Measurements from ENCODE around the gene PCSK1. TPM values are rescaled to one million over a fixed set of nuclear protein-coding genes. Genes with fewer than 3 reads are reported as not detected.

Gene PCSK1
- total RNA-seq, 4 donors from 2014 or later: 1.6 to 2.5 TPM; not detected in 2

GRCh38 chr5:96426831-96427230, 6.2 kb downstream of the PCSK1 start:
- no peak overlapping the region for H3K27ac ChIP-seq
- no peaks in the 10 kb centered on the region for H3K36me3 ChIP-seq
- H3K4me3 ChIP-seq: no peak overlapping the region
- in situ Hi-C loops (cut with MboI; ENCODE audit: low pct_ligation_motif_present in 1 of 4, low pct_unique_long_range_greater_than_20kb in 1 of 4, low sequenced_read_pairs in 3 of 4) (no loop called here), intact Hi-C loops (cut with DNase I; ENCODE audit: low total_unique reads) (no loop called here)
- H3K27me3 ChIP-seq: peaks cover 22% of the 10 kb centered on the region
- TF ChIP-seq POLR2A (IDR thresholded peaks at IDR 0.05) (no peak), CTCF (IDR thresholded peaks at IDR 0.05) (no peak), POLR2AphosphoS5 (IDR thresholded peaks at IDR 0.05) (no peak), EP300 (IDR thresholded peaks at IDR 0.05; ENCODE audit: low read depth) (no peak)
- DNase-seq: no peak
- H3K4me1 ChIP-seq: peaks cover 0 to under 1% (median 0%) of the 10 kb centered on the region in 4 donors
- H3K9me3 ChIP-seq: no peaks in the 10 kb centered on the region

- Histone ChIP-seq H3K27me3 (peaks cover 8% of the 10 kb centered on the region), H3K27ac (no peak overlapping the region), H3K4me3 (no peak overlapping the region), H3K36me3 (no peaks in the 10 kb centered on the region), H3K9me3 (no peaks in the 10 kb centered on the region), H3K4me1 (no peaks in the 10 kb centered on the region)
- intact Hi-C loops (cut with DNase I; ENCODE audit: low total_unique reads): no loop called here
- TF ChIP-seq POLR2A (IDR thresholded peaks at IDR 0.05) (no peak), CTCF (IDR thresholded peaks at IDR 0.05) (no peak), EP300 (IDR thresholded peaks at IDR 0.05; ENCODE audit: low read depth) (no peak), POLR2AphosphoS5 (IDR thresholded peaks at IDR 0.05) (no peak)
- no peak for DNase-seq
- in situ Hi-C loops (cut with MboI; ENCODE audit: low pct_ligation_motif_present in 1 of 4, low pct_unique_long_range_greater_than_20kb in 1 of 4, low sequenced_read_pairs in 3 of 4): no loop called here
These were observed 7.6 kb downstream of the PCSK1 start for GRCh38 chr5:96425443-96425842.

- in situ Hi-C loops (cut with MboI; ENCODE audit: low pct_ligation_motif_present in 1 of 4, low pct_unique_long_range_greater_than_20kb in 1 of 4, low sequenced_read_pairs in 3 of 4) (no loop called here), intact Hi-C loops (cut with DNase I; ENCODE audit: low total_unique reads) (no loop called here)
- TF ChIP-seq EP300 (IDR thresholded peaks at IDR 0.05; ENCODE audit: low read depth) (no peak), POLR2AphosphoS5 (IDR thresholded peaks at IDR 0.05) (no peak), POLR2A (IDR thresholded peaks at IDR 0.05) (no peak), CTCF (IDR thresholded peaks at IDR 0.05) (no peak)
- 76 to 77% methylated on average over 3 of the region's 3 CpGs for WGBS, 2 donors (ENCODE audit: low coverage in 1 of 2)
- Histone ChIP-seq H3K27me3 (no peaks in the 10 kb centered on the region), H3K36me3 (no peaks in the 10 kb centered on the region), H3K4me3 (no peak overlapping the region), H3K4me1 (no peaks in the 10 kb centered on the region), H3K27ac (no peak overlapping the region), H3K9me3 (no peaks in the 10 kb centered on the region)
- DNase-seq: no peak
These were observed 17.2 kb downstream of the PCSK1 start for GRCh38 chr5:96415897-96416296.

GRCh38 chr5:96412868-96413449, 20.1 kb downstream of the PCSK1 start:
- Histone ChIP-seq H3K27me3 (no peaks in the 10 kb centered on the region), H3K27ac (no peak overlapping the region), H3K4me3 (no peak overlapping the region), H3K9me3 (no peaks in the 10 kb centered on the region), H3K4me1 (no peaks in the 10 kb centered on the region), H3K36me3 (no peaks in the 10 kb centered on the region)
- 83% methylated on average over 3 of the region's 3 CpGs; no CpG with 5 or more reads in 1 of the 2 donors for WGBS, 2 donors (ENCODE audit: low coverage in 1 of 2)
- intact Hi-C loops (cut with DNase I; ENCODE audit: low total_unique reads) (no loop called here), in situ Hi-C loops (cut with MboI; ENCODE audit: low pct_ligation_motif_present in 1 of 4, low pct_unique_long_range_greater_than_20kb in 1 of 4, low sequenced_read_pairs in 3 of 4) (no loop called here)
- DNase-seq: no peak
- TF ChIP-seq CTCF (IDR thresholded peaks at IDR 0.05): no peak
- no peak for TF ChIP-seq EP300 (IDR thresholded peaks at IDR 0.05; ENCODE audit: low read depth)
- TF ChIP-seq POLR2AphosphoS5 (IDR thresholded peaks at IDR 0.05): no peak
- no peak for TF ChIP-seq POLR2A (IDR thresholded peaks at IDR 0.05)

All from transverse colon (tissue), 4 donors.